GM12878 (cell line): ENCODE results near the gene MFN2. TPM values are rescaled to one million over a fixed set of nuclear protein-coding genes. Genes with fewer than 3 reads are reported as not detected.
A peak's percentile ranks its signal among the peaks of the same experiment; 100 is the strongest.

ENCODE experiments used
- BCL3 ChIP-seq: IDR thresholded peaks from 2 replicates; pipeline ENCODE4 v1.6.1; 2011; ENCODE audit warnings: borderline replicate concordance, low read depth, mild to moderate bottlenecking, moderate library complexity, low read length; ENCODE audit not compliant: insufficient read depth, poor library complexity, severe bottlenecking
- BRCA1 ChIP-seq: IDR thresholded peaks from 2 replicates; pipeline ENCODE4 v1.6.1; 2011; ENCODE audit warnings: low read depth, low read length, improper control_type of control experiment
- CEBPB ChIP-seq, 2 experiments: fragments of 150-350 bp in 1 of 2; IDR thresholded peaks; 2 replicates each; pipeline ENCODE4 v1.6.1; 2012 to 2014; ENCODE audit warnings: low read depth in 2 of 2, low read length in 2 of 2, borderline replicate concordance in 1 of 2, inconsistent platforms in 1 of 2
- CREM ChIP-seq: IDR thresholded peaks from 2 replicates; pipeline ENCODE4 v1.6.1; 2014; ENCODE audit warnings: antibody characterized with exemption, low read depth
- E2F4 ChIP-seq: IDR thresholded peaks from 2 replicates; pipeline ENCODE4 v1.6.1; 2012; ENCODE audit warnings: low read depth, low read length, improper control_type of control experiment
- ESRRA ChIP-seq: IDR thresholded peaks from 2 replicates; pipeline ENCODE4 v1.6.1; 2012; ENCODE audit warnings: mild to moderate bottlenecking, low read length, improper control_type of control experiment
- IRF5 ChIP-seq: fragments of 450-650 bp; IDR thresholded peaks from 2 replicates; pipeline ENCODE4 v1.6.1; 2017; ENCODE audit warnings: borderline replicate concordance
- MYC ChIP-seq: IDR thresholded peaks from 2 replicates; pipeline ENCODE4 v1.6.1; 2011; ENCODE audit warnings: mild to moderate bottlenecking, low read length, moderate library complexity, inconsistent platforms; ENCODE audit not compliant: insufficient read depth, insufficient replicate concordance, insufficient read length, severe bottlenecking
- NR2C1 ChIP-seq: fragments of 450-650 bp; IDR thresholded peaks from 2 replicates; pipeline ENCODE4 v1.6.1; 2017; ENCODE audit warnings: antibody characterized with exemption, mild to moderate bottlenecking, moderate library complexity
- PKNOX1 ChIP-seq: fragments of 450-650 bp; IDR thresholded peaks from 2 replicates; pipeline ENCODE4 v1.6.1; 2016; ENCODE audit warnings: mild to moderate bottlenecking
- POU2F2 ChIP-seq: IDR thresholded peaks from 3 replicates; pipeline ENCODE4 v1.6.1; 2011; ENCODE audit warnings: low read depth, mild to moderate bottlenecking, low read length, borderline replicate concordance
- RELB ChIP-seq: fragments of 450-650 bp; IDR thresholded peaks from 2 replicates; pipeline ENCODE4 v1.6.1; 2017; ENCODE audit warnings: low read depth, mild to moderate bottlenecking, moderate library complexity
- ZNF217 ChIP-seq: fragments of 450-650 bp; IDR thresholded peaks from 2 replicates; pipeline ENCODE4 v1.6.1; 2017; ENCODE audit warnings: antibody characterized with exemption, mild to moderate bottlenecking
- ZNF592 ChIP-seq: fragments of 450-650 bp; IDR thresholded peaks from 2 replicates; pipeline ENCODE4 v1.6.1; 2017; ENCODE audit warnings: mild to moderate bottlenecking, moderate library complexity
- polyA plus RNA-seq, 11 experiments: library from polyadenylated mRNA; depleted of rRNA in 4 of 11; unstranded in 6 of 11; stranded (reverse) in 5 of 11; fragments of >200 nt; fragmentation: Nextera tagmentation in 4 of 11; fragmentation: Illumina TruSeq in 1 of 11; extraction: Ambion mirVana in 4 of 11; extraction: Trizol in 1 of 11; gene quantifications; 1 replicate in 1 of 11; 2 replicates in 10 of 11; pipeline versions ENCODE4 v1.2.1 to v1.2.3, GENCODE V29; 2011 to 2016; ENCODE audit warnings: inconsistent platforms in 2 of 11, missing spikeins in 2 of 11, low read depth in 1 of 11
- total RNA-seq, 4 experiments: library from RNA; depleted of rRNA in 3 of 4; stranded (reverse); fragments of >200 nt in 3 of 4; fragmentation: Illumina TruSeq in 1 of 4; extraction: Trizol in 1 of 4; gene quantifications; 2 replicates each; pipeline versions ENCODE4 v1.2.1 to v1.2.3, GENCODE V29; 2013 to 2021

The MFN2 gene
- total and polyA plus RNA-seq, 10 of the 15 experiments (the other 5 are each of a cell fraction or from before 2014, with no cell fraction given): 5.3 to 64.4 (median 48.1) TPM

- TF ChIP-seq BCL3 (no peak), NR2C1 (peak; percentile 91), BRCA1 (no peak), PKNOX1 (peak; percentile 84), E2F4 (peak; percentile 50; the same call in 1 of the 2 replicates), IRF5 (no peak), ZNF217 (no peak), CREM (peak; percentile 100), ZNF592 (no peak), MYC (peak; percentile 31), POU2F2 (peak; percentile 19; the same call in 1 of the 3 replicates), CEBPB (IDR thresholded peaks at IDR 0.05; ENCODE audit: borderline replicate concordance in 1 of 2, low read depth in 2 of 2, low read length in 2 of 2) (no peak), RELB (peak; percentile 97), ESRRA (peak; percentile 89)
These were observed at the start of gene MFN2 (continued) for GRCh38 chr1:11979851-11980675.
